HG02943 (cell line): ENCODE results near the gene IKZF4.
"Not testable (repeated sequence)": the region's sequence is repeated elsewhere in the genome, so short reads cannot be mapped to it uniquely, and the experiment has no call there.

Experiments
- ATAC-seq: cut with Tn5 transposase; IDR thresholded peaks from one replicate; pipeline ENCODE4 v1.9.1; 2021; ENCODE audit warnings: mild to moderate bottlenecking, low read depth, moderate library complexity; ENCODE audit not compliant: unreplicated experiment

IKZF4 gene

DNA sequence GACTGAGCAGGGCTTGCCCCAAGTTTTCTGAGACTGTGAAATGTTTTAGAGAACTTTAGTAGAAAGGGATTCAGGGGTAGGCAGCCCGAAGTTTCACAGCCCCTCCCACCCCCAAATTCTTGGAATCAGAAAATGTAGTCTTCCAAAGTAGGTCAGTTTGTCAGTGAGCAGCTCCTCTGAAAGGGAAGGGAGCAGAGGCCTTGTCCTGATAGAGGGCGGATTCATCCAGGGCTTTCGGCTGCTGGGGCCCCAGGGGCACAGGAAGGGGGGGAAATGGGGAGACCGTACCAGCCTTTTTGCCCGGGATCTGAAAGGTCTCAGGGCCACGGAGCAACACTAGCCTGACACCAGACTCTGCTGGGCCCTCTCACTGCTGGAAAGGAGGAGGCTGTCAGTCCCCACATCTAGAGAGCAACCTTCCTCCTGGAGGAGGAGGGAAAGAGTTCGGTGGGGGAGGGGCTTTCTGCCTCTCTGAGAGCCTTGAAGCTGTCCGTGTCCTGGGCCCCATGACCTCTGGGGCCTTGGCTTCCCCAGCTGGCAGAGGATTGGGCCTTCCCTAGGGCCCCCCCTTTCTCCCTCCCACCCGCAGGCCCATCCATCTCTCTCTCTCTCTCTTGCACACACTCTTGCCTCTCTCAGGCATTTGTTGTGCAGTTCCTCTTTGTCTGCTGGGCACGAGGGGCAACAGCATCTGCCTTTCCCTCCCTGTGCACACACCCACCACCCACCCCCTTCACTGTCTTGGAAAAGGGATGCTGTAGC, at the start of gene IKZF4:
IKZF4 (plus strand) TSS at position 621 of the 762 bp plus-strand sequence. CDS start 451 bp downstream, outside the sequence.
- no peak for ATAC-seq

DNA sequence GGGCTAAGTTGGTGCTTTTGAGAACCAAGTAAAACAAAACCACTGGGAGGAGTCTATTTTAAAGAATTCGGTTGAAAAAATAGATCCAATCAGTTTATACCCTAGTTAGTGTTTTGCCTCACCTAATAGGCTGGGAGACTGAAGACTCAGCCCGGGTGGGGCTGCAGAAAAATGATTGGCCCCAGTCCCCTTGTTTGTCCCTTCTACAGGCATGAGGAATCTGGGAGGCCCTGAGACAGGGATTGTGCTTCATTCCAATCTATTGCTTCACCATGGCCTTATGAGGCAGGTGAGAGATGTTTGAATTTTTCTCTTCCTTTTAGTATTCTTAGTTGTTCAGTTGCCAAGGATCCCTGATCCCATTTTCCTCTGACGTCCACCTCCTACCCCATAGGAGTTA, 48.8 kb upstream of the IKZF4 start:
- ATAC-seq, result no peak

DNA sequence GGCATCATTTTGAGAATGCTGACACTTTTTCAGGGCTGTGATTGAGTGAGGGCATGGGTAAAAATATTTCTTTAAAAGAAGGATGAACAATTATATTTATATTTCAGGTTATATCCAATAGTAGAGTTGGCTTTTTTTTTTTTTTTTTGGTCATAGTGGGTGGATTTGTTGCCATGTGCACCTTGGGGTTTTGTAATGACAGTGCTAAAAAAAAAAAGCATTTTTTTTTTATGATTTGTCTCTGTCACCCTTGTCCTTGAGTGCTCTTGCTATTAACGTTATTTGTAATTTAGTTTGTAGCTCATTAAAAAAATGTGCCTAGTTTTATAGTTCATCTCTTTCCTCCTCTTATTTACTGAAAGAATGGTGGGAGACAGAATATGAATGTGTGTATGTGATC, 48.4 kb upstream of the IKZF4 start:
- no peak for ATAC-seq

DNA sequence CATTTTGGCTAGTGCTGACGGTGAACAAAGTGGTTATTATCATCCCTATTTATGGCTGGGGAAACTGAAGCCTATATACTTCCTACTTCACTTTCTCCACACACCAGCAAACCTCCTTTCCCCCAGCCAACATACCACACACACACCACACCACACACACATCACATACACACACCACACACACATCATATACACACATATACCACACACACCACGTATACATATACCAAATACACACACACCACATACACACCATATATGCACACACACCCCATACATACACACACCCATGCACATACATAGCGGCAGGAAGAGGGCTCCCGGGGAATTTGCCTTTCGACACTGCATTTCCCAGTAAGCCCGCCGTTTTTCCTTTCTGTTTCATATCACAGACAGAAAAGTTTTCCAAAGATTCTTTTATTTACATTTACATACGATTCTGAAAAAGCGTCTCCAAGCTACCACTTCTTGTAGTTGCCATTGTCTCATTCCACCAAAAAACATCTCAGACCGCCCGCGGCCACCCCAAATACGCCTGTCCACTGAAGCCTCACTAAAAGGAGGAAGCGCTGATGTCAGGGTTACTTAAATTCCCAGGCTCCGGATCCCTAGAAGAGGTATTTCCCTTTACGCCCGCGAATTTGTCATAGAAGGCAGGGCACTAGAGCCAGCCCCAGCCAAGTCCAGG, 47.8 kb upstream of the IKZF4 start:
- no peak for ATAC-seq

DNA sequence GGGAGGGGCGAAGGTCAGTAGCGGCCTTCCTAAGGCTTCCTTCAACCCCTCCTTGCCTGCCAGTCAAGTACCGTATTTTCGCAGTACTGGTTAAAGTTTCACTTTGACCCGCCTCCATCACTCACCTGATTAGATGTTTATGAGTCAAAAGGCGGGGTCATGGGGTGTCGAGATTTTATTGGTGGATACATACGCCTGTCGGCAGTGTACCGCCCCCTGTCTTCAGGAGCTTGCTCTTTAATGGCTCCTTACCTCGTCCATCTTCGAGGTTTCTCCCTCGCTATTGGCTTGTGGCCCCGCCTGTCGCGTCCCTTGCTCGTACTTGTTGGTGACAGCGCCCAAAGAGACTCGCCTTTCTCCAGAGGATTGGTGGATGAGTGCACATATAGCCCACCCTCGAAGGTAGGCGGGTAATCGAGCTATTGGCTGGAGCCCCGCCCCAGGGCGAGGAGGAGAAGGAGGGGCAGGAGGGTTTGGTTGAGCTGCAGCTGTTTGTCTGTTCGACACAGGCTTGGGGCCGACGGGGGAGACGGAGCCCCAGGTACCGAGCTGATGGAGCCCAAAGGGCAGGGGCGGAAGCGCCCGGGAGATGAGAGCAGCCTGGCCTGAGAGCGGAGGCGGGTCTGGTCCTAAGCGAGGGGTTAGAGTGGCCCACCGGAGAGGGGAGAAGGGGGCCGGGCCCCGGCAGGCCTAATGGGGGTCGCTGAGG, 47.1 kb upstream of the IKZF4 start, which contains the start of gene RAB5B:
RAB5B (plus strand) TSS at position 480 of the 709 bp plus-strand sequence. CDS start 12,883 bp downstream, outside the sequence.
- peak; percentile 94 for ATAC-seq

DNA sequence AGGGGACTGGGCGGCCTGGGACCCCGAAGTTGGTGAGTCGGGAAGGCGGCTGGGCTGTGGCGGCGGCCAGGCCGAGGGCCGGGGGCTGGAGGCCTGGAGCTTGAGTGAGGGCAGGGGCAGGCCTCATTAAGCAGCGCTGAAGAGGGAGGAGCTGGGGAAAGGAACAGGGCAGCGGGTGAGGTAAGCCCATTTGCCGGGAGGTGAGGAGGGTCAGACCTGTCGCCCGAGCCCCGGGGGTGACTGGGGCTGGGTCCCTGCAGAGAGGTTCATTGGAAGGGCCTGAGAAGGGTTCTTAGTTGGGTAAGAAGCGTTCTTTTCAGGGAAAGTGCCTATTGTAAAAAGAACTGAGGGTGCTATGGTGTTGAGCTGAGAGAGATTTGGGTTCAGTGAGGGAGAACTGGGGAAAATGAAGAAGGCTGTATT, 46.5 kb upstream of the IKZF4 start:
- ATAC-seq, result peak; percentile 13

DNA sequence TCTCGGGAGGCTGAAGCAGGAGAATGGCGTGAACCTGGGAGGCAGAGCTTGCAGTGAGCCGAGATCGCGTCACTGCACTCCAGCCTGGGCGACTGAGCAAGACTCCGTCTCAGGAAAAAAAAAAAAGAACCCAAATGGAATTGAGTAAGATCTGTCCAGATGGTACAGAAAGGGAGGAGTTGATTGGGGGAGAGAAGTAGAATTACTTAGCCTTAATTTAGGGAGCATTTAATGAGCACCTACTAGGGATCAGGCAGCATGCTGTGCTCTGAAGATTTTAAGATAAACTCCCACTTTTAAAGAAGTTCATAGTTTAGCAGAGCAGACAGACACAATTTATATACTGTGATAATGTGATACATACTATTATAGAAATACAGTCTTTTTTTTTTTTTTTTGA, 42.5 kb upstream of the IKZF4 start:
- no peak for ATAC-seq

DNA sequence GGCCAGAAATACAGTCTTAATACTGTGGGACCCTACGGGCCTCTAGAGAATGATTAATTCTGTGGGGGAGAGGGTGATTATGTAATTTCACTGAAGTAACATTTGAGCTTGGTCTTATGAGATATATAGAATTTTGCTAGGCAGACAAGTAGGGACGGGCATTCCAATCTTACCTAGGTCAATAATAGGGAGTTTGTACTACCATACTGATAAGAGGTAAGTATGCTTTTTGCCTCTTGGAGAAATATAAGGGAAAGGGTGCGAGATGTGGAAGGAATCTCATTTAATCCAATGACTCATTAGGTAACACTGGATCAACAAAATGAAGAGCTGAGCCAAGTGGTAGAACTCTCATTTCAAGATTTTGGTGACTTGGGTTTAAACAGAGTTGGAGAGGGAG, 41.8 kb upstream of the IKZF4 start:
- no peak for ATAC-seq

DNA sequence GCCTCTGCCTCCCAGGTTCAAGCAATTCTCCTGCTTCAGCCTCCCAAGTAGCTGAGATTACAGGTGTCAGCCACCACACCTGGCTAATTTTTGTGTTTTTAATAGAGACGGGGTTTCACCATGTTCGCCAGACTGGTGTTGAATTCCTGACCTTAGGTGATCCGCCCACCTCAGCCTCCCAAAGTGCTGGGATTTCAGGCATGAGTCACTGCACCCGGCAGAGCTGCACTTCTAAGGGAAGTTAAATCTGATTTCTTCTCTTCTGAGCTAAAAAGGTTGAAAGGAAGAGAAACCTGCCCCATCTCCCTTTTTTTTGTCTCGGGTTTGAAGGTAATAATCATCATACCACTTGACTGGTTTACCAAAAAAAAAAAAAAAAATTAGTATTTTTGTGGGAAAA, 39.0 kb upstream of the IKZF4 start:
- not testable (repeated sequence) for ATAC-seq

DNA sequence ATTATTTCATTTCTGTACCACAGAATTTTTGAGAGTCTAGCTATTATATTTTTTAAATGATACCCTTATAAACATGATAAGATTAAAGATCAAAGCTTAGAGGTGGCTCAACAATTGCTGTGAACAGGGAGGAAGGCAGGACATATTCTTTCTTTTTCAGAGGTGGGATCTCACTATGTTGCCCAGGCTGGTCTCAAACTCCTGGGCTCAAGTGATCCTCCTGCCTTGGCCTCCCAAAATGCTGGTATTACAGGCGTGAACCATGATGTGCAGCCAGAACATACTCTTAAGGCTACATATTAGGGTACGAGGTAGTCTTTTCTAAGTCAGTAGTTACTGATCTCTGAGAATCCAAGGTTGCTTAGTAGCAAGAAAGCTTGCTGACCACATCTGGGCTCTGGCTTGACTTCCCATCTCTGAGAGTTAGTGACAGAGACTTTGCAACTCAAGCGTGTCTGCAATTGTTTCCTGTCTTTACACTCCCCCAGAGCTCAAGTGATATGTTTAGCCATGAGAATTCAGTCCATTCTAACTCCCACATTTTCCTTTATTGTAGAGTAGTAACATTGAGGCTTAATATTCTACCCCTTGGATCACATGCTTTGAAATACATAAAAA, 38.4 kb upstream of the IKZF4 start:
- ATAC-seq, result no peak

DNA sequence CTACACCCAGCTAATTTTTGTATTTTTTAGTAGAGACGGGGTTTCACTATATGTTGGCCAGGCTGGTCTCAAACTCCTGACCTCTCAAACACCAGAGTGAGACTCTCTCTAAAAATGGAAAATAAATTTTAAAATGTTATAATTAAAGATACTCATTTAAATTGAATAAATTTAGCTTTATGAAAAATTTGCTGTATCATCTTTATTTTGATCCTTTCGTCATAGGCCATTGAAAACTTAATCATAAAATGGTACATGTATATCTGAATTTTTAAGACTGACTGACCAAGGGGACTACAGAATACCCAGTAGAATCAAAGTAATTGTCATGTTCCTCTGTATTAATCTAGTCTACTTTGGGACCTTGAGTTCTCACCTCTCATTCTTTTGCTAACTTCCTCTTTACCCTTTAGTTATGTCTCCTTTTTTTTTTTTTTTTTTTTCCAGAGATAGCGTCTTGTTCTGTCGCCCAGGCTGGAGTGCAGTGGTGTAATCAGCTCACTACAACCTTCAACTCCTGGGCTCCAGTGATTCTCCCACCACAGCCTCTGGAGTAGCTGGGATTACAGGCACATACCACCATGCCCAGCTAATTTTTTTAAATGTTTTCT, 37.5 kb upstream of the IKZF4 start:
- ATAC-seq, result no peak

DNA sequence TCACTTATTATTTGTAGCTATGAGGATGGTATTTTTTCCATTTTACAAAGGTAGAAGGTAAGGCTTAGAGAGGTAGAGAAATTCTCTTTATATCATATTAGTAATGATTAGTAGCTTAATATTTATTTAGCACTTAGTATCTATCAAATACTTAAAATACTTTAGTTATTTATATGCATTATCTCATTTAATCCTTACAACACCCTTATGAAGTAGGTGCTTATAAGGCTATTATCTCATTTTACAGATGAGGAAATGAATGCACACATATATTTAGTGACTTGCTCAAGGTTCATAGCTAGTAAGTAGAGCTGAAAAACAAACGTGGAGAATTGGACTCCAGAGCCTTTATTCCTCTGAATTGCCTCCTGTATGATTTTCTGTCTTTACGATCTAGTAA, 36.0 kb upstream of the IKZF4 start:
- no peak for ATAC-seq

DNA sequence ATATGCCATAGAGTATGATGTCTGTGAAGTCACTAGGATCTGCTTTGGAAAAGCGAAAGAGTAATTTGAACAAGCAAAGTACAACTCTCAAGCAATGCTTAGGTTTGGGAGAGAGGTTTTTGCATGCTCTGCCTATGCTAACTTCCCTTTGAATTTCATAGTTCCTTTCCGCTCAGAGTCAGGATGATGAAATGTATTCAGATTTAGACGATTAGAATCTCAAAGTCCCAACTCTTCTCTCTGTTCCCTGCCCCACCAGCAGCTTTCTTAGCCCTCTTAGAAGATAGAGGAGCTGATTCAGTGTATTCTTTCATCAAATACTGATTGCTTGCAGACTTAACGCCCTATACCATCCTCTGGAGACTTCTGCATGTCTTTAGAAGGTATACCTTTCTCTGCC, 35.5 kb upstream of the IKZF4 start:
- no peak for ATAC-seq

DNA sequence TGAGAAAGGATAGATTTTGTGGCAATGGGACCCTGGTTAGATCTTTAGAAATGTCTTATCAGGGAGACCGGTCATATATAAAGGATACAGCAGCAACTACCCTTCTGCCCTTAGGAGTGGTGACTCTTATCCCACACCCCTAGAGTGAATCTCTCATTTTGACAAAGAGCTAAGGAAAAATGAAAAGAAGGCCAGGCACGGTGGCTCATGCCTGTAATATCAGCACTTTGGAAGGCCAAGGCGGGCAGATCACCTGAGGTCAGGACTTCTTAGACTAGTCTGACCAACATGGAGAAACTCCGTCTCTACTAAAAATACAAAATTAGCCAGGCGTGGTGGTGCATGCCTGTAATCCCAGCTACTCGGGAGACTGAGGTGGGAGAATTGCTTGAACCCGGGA, 34.9 kb upstream of the IKZF4 start:
- not testable (repeated sequence) for ATAC-seq

DNA sequence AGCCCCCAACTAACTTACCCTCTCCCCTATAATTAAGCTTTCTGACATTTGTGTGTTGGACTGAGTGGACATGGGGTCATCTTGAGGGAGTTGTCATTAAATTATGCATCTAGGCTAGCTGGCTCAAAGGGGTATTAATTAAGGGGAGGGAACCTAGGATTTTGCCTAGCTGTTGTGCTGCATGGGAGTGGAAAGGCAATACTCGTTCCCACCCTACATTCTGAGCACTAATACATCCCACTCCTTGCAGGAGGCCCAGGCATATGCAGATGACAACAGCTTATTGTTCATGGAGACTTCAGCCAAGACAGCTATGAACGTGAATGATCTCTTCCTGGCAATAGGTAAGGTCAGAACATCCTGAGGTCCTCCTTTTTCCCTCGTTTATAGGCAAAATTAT, 29.7 kb upstream of the IKZF4 start:
- ATAC-seq, result no peak

DNA sequence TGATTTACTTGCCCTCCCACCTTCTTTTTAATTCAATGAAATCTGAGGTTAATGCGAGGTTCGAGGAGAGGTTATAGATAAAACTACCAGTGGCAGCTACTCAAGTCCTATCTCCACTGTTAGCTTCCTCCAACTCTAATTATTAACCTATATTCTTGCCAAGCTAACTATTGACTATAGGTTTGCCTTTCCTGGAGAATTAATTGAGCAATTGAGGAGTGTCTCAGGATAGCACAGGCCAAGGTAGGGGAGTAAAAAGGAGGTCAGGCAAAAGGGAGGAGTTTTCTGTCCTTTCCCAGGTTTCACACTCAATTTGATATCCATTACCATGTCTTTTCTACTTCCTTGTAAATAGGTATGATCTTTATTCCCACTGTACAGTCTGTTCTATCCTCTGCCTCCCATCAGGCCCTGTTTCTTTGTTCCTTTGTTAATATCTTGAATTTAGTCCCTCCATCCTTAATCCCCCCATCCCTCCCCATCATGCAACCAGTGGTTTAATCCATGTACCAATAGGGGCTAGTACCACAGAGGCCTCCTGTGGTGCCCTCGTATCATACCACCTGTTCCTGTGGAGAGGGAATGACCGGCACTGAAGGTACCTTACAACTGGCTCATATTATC, 27.5 kb upstream of the IKZF4 start:
- no peak for ATAC-seq

DNA sequence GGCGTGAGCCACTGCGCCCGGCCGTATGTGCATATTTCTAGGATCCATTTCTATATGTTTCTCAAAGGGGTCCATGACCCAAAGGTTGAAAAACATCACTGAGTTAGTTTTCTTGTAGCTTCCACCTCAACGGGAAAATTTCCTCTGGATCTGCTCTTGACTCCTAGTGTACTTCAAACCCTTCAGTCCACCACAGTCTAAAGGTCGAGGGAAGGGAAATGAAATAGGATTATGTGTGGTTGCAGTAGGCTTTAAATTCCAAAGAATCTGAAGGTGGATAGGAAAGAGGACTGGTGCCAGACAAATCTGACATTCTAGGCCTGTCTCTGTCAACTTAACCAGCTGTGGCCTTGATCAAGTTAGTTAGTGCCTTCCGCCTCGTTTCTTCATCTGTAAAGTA, 25.5 kb upstream of the IKZF4 start:
- ATAC-seq, result no peak

DNA sequence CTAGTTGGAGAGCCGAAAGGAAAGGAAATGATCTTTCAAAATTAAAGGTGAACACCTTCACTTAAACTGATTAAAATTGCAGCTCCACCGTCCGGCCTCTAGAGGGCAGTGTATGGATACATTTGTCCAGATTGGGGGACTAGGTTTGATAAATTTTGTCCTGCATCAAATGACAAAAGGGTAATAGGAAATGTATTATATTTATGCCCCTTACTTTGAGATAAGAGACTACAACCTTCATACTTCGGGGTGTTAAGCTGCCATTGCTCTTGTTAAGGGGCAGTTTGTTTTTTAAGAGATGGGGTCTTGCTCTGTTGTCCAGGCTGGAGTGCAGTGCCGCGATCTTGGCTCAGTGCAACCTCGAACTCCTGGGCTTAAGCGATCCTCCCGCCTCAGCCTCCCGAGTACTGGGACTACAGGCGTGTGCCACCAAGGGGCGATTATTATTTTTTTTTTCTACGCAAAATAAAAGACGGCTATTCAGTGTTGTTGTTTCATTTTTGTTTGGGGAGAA, 24.6 kb upstream of the IKZF4 start:
- no peak for ATAC-seq

DNA sequence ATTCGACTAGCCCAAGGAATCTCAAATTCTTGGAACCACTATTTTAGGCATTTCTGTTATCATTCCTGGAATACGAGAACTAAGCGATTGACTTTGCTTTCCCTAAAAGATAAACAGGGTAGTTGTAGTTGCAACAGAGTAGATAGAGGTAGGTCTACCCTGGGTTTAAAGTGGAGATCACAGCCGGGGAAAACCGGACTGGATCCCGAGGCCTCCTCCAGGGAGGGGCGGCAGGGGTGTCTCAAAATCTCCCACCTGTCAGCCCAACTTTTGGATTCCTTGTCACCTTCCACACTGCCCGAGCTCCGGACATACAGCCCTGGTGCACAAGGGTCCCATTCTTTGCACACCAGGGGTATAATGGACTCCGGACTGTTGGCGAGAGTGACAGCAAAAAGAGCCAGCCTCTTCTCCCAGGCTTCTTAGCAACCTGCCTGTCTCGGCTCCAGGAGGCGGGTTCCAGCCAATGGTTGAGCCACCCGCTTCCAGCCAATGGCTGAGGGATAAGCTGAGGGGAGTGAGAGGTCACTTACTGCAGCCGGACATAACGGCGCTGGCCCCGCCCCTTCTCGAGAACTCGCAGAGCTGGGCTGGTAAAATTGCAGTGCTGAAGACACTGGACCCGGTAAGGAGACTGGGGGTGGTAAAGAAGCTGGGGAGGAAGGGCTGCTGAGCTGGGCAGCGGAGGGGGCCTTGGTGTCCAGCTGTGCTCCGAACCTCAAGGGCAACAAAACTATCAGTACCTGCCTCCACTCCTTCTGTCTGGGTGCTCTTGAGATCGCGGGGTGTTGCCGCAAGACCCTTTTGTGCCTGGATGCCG, 23.9 kb upstream of the IKZF4 start, which contains the start of gene SUOX:
SUOX (plus strand) TSS at position 562 of the 820 bp plus-strand sequence. CDS start 4,946 bp downstream, outside the sequence.
- peak; percentile 98 for ATAC-seq
